NCI-H510A treated with DMSO at 0.1 percent for 48 hours (cell line): ENCODE data around the gene PHF2.

ENCODE experiments used
- DNase-seq: peaks from one replicate; lab custom pipeline; 2025; lab: John Stamatoyannopoulos, UW

The PHF2 gene

GRCh38 chr9:93568169-93568568 is 8.2 kb upstream of the PHF2 start:
- no peak for DNase-seq

GRCh38 chr9:93569621-93570174 is 6.7 kb upstream of the PHF2 start:
- no peak for DNase-seq

GRCh38 chr9:93572221-93572620 is 4.2 kb upstream of the PHF2 start:
- DNase-seq = no peak

- no peak for DNase-seq
Measured at GRCh38 chr9:93572636-93573515, 3.5 kb upstream of the PHF2 start.

GRCh38 chr9:93573516-93573828 is 2.9 kb upstream of the PHF2 start:
- DNase-seq = no peak

GRCh38 chr9:93574091-93574899 is 2.1 kb upstream of the PHF2 start:
- DNase-seq = no peak

- no peak for DNase-seq
Measured at GRCh38 chr9:93574900-93575795, 1.2 kb upstream of the PHF2 start.

GRCh38 chr9:93575796-93576257 is 557 bp upstream of the PHF2 start:
- no peak for DNase-seq

- DNase-seq = no peak
Measured at GRCh38 chr9:93577078-93577974, 942 bp downstream of the PHF2 start.

GRCh38 chr9:93577975-93578682 is 1.7 kb downstream of the PHF2 start:
- no peak for DNase-seq

GRCh38 chr9:93578844-93579243 is 2.5 kb downstream of the PHF2 start:
- no peak for DNase-seq

- DNase-seq = no peak
Measured at GRCh38 chr9:93579711-93580516, 3.5 kb downstream of the PHF2 start.

- DNase-seq = no peak
Measured at GRCh38 chr9:93580654-93581380, 4.4 kb downstream of the PHF2 start.

- DNase-seq = peak; percentile 96
Measured at GRCh38 chr9:93582115-93582514, 5.7 kb downstream of the PHF2 start.

- no peak for DNase-seq
Measured at GRCh38 chr9:93582550-93582949, 6.2 kb downstream of the PHF2 start.

GRCh38 chr9:93585259-93585658 is 8.9 kb downstream of the PHF2 start:
- no peak for DNase-seq

GRCh38 chr9:93585695-93586094 is 9.3 kb downstream of the PHF2 start:
- no peak for DNase-seq

- no peak for DNase-seq
Measured at GRCh38 chr9:93586290-93587057, 10.1 kb downstream of the PHF2 start.
